Sciatic nerve (tissue), 2 donors: ENCODE data around the gene CDK5R1. TPM values are rescaled to one million over a fixed set of nuclear protein-coding genes. Genes with fewer than 3 reads are reported as not detected.

ENCODE experiments used
- ATAC-seq: fragments of 200-7000 bp; cut with Tn5 transposase; one replicate; pipeline ENCODE4 v1.9.1; 2020; ENCODE audit warnings: mild to moderate bottlenecking, moderate library complexity
- DNase-seq: peaks from one replicate; pipeline ENCODE4 v3.0.0-alpha.2; 2020; ENCODE audit warnings: low spot score
- intact Hi-C: fragments of 100-400 bp; cut with DNase I; formaldehyde crosslinking; loops from one replicate; pipeline ENCODE4 v1.14.2; 2022
- total RNA-seq: library from RNA; stranded (reverse); fragmentation: NEBNext Ultra II Directional; extraction: Animal tissue kit (Norgen Biotek cat#: 25700); gene quantifications from one replicate; pipeline ENCODE4 v1.2.1, GENCODE V29; 2021
- donor health status: DM: no; HTN: no; CAD: no.
- donor health status: DM: no; HTN: no; CAD: no.

Gene CDK5R1
- total RNA-seq, 1 donor from 2014 or later, result 1.3 TPM

DNA sequence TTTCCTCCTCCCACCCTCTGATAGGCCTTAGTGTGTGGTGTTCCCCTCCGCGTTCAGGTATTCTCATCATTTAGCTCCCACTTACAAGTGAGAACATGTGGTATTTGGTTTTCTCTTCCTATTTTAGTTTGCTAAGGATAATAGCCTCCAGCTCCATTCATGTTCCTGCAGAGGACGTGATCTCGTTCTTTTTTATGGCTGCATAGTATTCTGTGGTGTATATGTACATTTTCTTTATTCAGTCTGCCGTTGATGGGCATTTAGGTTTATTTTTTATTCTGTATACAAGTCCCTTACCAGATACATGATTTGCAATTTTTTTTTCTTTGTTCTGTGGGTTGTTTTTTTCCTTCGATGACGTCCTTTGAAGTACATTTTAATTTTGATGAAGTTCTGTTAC, 18.8 kb upstream of the CDK5R1 start:
- intact Hi-C loops, result no loop called here
- no peak for DNase-seq
- no peak for ATAC-seq

DNA sequence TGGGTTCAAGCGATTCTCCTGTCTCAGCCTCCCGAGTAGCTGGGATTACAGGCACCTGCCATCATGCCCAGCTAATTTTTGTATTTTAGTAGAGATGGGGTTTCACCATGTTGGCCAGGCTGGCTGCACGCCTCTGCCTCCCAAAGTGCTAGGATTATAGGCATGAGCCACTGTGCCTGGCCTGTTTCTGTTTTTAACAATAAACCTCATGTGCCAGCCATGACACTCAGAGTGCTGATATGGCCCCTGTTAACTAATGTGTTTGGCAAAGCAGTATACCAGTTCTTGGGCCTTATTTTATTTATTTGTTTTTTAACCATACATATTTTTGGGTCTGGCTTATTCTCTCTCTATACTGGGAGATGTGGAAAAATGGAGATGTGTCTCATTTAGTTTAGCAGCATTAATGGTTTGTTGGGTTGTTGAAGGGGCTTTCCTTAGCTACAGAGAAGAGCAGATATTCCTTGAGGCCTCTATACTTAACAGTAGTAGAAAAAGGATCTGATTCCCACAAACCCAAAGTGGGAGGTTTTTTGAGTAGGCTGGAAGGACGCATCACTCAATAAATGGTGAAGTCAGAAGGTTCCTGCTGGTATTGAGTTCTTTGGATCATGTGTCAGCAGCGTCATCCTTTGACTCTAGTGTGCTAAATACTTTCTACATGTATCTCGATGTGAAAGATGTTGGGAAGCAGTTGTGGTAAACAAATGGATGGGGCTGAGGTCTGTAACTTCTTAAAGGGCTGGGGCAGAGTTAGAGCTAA, 16.2 kb upstream of the CDK5R1 start:
- intact Hi-C loops, result no loop called here
- DNase-seq (no peak), ATAC-seq (no peak)

- no peak for ATAC-seq
- DNase-seq, result no peak
- intact Hi-C loops, result no loop called here
Observed at GRCh38 chr17:32471652-32472051, 15.1 kb upstream of the CDK5R1 start.

DNA sequence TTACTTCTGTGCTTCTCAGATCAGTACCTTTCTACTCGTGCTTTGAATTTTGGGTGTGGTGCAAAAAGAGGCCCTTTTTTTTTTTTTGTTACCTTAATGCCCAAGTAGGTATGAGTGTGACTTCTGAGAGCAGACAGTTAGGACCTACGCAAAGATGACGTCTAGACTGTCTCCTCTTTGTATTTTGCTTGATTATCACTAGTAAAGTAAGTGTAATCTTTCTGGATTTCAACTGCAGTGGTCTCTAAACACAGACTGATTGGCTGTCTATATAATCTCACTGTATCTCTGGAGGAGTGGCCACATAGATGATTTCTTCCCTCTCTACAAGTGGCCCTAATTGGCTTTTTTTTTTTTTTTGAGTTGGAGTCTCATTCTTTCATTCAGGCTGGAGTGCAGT, 11.5 kb upstream of the CDK5R1 start:
- intact Hi-C loops, result no loop called here
- ATAC-seq (no peak), DNase-seq (no peak)

GRCh38 chr17:32477220-32477619, 9.6 kb upstream of the CDK5R1 start:
- DNase-seq, result no peak
- intact Hi-C loops, result no loop called here
- ATAC-seq, result no peak

GRCh38 chr17:32479074-32479617, 7.6 kb upstream of the CDK5R1 start:
- intact Hi-C loops, result no loop called here
- ATAC-seq (no peak), DNase-seq (peak; percentile 23)

DNA sequence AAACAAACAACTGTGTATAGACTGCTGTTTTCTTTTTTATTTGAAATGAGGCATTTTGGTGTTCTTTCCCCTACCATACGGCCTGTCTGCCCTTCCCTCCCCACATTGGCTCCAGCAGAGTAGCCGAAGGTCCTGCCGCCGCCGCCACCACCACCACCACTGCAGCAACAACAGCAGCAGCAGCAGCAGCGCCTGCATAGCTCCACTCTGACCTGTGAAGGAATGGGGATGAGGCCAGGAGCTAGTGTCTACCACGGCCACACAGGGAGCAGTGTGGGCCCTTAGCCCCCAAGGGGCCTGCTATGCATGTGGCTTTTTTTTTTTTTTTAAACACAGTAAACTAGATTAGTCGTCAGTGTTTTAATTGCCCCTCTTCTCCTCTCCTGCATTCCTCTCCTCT, 5.6 kb upstream of the CDK5R1 start:
- DNase-seq (peak; percentile 23), ATAC-seq (no peak)
- intact Hi-C loops, result no loop called here

GRCh38 chr17:32482568-32483320, 4.0 kb upstream of the CDK5R1 start:
- DNase-seq (peak; percentile 55), ATAC-seq (no peak)
- intact Hi-C loops, result no loop called here

DNA sequence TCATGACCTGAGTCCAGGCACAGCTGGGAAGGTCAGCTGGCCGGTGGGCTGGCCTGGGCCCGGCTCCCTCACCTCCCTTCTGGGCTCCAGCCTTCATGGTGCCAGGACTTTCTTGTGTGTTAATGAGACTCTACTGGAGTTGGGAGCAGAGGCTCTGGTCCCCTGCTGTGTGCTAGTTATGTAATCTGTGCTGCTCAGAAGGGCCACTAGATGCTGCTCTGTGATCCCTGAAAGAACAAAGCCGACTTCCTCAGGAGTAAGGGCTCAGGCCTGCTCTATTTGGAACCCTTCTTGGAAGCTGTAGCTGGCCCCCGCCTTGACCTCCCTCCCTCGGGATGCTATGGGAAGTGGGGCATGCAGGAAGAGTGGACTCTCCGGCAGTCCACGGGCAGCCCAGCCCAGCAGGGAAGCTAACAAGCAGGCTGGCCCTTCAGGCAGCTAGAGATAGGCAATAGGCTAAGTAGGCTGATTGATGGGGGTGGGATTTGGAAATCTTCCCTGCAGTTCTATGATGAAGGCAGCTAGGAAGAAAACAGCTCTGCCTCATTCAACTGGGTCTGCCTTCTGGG, 3.3 kb upstream of the CDK5R1 start:
- intact Hi-C loops, result no loop called here
- peak; percentile 93 for ATAC-seq
- DNase-seq, result peak; percentile 87

GRCh38 chr17:32484041-32484461, 2.7 kb upstream of the CDK5R1 start:
- ATAC-seq, result no peak
- intact Hi-C loops, result no loop called here
- DNase-seq, result peak; percentile 53

GRCh38 chr17:32484628-32485027, 2.2 kb upstream of the CDK5R1 start:
- intact Hi-C loops, result no loop called here
- DNase-seq, result peak; percentile 50
- ATAC-seq, result no peak

GRCh38 chr17:32485261-32486110, 1.3 kb upstream of the CDK5R1 start:
- intact Hi-C loops, result no loop called here
- DNase-seq (peak; percentile 38), ATAC-seq (no peak)

GRCh38 chr17:32486111-32486700, 587 bp upstream of the CDK5R1 start:
- DNase-seq (peak; percentile 79), ATAC-seq (peak; percentile 76)
- intact Hi-C loops, result no loop called here

GRCh38 chr17:32487473-32488176, 832 bp downstream of the CDK5R1 start:
- peak; percentile 59 for DNase-seq
- intact Hi-C loops, result no loop called here
- no peak for ATAC-seq

- no peak for DNase-seq
- ATAC-seq, result no peak
- intact Hi-C loops, result no loop called here
Observed at GRCh38 chr17:32488177-32488542, 1.4 kb downstream of the CDK5R1 start.

DNA sequence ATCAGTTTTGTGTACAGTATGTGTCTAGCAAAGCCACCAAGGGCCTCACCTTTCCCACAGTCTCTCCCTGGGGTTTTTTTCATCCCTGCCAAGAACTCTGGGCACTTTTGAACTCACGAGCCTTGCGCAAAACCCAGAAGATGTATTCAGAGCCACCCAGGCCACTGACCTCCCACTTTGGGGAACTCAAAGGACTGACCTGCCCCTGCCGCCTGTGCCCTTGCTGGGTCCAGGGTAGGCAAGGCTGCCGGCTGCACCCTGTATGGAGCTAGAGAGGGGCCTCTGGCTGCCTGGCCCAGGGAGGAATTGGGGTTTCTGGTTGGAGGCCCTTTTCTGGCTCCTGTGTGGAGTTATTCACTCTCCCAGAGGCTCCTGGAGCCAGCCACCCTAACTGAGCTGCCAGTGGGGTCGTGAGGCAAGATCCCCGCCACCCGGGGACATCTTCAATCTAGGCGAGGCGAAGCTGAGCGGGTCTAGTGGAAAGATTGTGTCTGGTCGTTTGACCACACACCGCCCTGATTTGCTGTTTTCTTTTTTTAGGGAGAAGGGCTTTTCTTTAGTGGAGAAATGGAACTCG, 1.9 kb downstream of the CDK5R1 start:
- intact Hi-C loops, result no loop called here
- ATAC-seq, result no peak
- DNase-seq, result no peak

DNA sequence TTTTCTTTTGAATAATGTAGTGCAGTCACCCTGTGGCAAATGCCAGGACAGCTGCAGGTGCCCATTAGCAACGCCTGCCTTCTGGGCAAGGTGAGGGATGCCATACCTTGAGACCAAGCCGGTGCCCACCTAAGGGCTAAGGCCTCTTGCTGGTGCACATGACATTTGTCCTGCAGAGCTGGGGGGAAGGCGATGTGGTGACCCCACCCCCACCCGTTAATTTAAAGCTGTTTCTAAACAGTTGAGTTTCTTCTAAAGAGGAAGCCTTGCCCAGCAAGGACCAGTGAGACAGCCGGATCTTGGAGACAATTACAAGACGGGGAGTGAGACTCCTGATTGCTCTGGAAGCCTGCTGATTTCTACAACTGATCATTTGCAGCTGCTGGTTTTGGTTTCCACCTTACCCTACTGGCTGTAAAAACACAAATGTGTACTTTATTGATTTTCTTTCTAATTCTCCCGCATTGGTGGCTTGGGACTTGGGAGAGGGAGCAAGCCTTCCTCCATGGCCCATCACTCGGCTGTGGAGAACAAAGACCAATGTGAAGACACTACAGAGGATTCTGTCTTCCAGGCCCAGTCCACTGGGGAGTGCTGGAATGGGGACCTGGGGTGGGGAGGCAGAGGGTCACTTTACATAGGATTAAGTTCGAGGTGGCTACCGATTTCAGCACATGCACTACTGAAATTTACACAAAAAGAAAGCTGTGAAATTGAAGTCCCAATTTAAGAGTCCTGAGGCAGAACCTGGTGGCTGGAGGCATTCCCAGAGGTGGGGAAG, 2.7 kb downstream of the CDK5R1 start:
- ATAC-seq (no peak), DNase-seq (no peak)
- intact Hi-C loops, result no loop called here
